ENCODE measurements around the gene TTC24.
A peak's percentile ranks its signal among the peaks of the same experiment; 100 is the strongest.

The TTC24 gene

GRCh38 chr1:156572663-156573018 is 6.9 kb upstream of the TTC24 start:
- H3K36me3 ChIP-seq (ENCODE audit: control insufficient read depth, insufficient read depth, low read length): peaks cover 14% of the 10 kb centered on the region
- peak overlapping the region; percentile 86; the same call in 1 of the 2 replicates for H3K4me3 ChIP-seq (ENCODE audit: low read depth, low read length)
- no peak overlapping the region for H3K27ac ChIP-seq (ENCODE audit: low read depth, low read length)
- H3K4me1 ChIP-seq (ENCODE audit: control insufficient read depth, insufficient read depth, low read length): peaks cover 3% of the 10 kb centered on the region; the same call in 1 of the 2 replicates
- H3K9ac ChIP-seq (ENCODE audit: low read depth, low read length): no peak overlapping the region
- H3K27me3 ChIP-seq (ENCODE audit: control insufficient read depth, insufficient read depth, low read length): no peaks in the 10 kb centered on the region
- no peaks in the 10 kb centered on the region for H3K9me3 ChIP-seq (ENCODE audit: control insufficient read depth, insufficient read depth, low read length)

- Histone ChIP-seq H3K9ac (ENCODE audit: low read depth, low read length) (no peak overlapping the region), H3K27ac (ENCODE audit: low read depth, low read length) (no peak overlapping the region), H3K27me3 (ENCODE audit: control insufficient read depth, insufficient read depth, low read length) (no peaks in the 10 kb centered on the region), H3K36me3 (ENCODE audit: control insufficient read depth, insufficient read depth, low read length) (peaks cover 2% of the 10 kb centered on the region), H3K9me3 (ENCODE audit: control insufficient read depth, insufficient read depth, low read length) (no peaks in the 10 kb centered on the region), H3K4me3 (ENCODE audit: low read depth, low read length) (no peak overlapping the region), H3K4me1 (ENCODE audit: control insufficient read depth, insufficient read depth, low read length) (peaks cover 3% of the 10 kb centered on the region; the same call in 1 of the 2 replicates)
Observed at GRCh38 chr1:156574039-156574633, 5.4 kb upstream of the TTC24 start.

GRCh38 chr1:156577550-156577949 is 2.0 kb upstream of the TTC24 start:
- Histone ChIP-seq H3K27me3 (ENCODE audit: control insufficient read depth, insufficient read depth, low read length) (no peaks in the 10 kb centered on the region), H3K4me1 (ENCODE audit: control insufficient read depth, insufficient read depth, low read length) (no peaks in the 10 kb centered on the region), H3K9ac (ENCODE audit: low read depth, low read length) (no peak overlapping the region), H3K27ac (ENCODE audit: low read depth, low read length) (no peak overlapping the region), H3K4me3 (ENCODE audit: low read depth, low read length) (no peak overlapping the region), H3K36me3 (ENCODE audit: control insufficient read depth, insufficient read depth, low read length) (no peaks in the 10 kb centered on the region), H3K9me3 (ENCODE audit: control insufficient read depth, insufficient read depth, low read length) (no peaks in the 10 kb centered on the region)

DNA sequence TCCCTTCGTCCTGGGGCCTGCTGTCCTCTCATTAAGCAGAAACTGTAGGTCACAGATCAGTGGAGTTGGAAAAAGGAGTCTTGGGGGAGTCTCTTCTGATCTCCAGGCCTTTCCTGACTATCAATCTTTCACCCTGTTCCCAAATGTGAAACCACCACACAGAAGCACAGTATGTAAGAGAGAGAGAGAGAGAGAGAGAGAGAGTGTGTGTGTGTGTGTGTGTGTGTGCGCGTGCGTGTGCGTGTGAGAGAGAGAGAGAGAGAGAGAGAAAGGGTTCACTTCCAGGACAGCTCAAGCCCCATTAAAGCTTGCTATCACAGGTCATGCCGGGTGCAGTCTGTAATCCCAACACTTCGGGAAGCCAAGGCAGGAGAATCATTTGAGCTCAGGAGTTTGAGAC is 1.5 kb upstream of the TTC24 start:
- Histone ChIP-seq H3K36me3 (ENCODE audit: control insufficient read depth, insufficient read depth, low read length) (no peaks in the 10 kb centered on the region), H3K9me3 (ENCODE audit: control insufficient read depth, insufficient read depth, low read length) (no peaks in the 10 kb centered on the region), H3K4me3 (ENCODE audit: low read depth, low read length) (no peak overlapping the region), H3K4me1 (ENCODE audit: control insufficient read depth, insufficient read depth, low read length) (no peaks in the 10 kb centered on the region), H3K9ac (ENCODE audit: low read depth, low read length) (no peak overlapping the region), H3K27ac (ENCODE audit: low read depth, low read length) (no peak overlapping the region), H3K27me3 (ENCODE audit: control insufficient read depth, insufficient read depth, low read length) (no peaks in the 10 kb centered on the region)

GRCh38 chr1:156581661-156582387 is 2.3 kb downstream of the TTC24 start:
- no peak overlapping the region for H3K9ac ChIP-seq (ENCODE audit: low read depth, low read length)
- no peaks in the 10 kb centered on the region for H3K9me3 ChIP-seq (ENCODE audit: control insufficient read depth, insufficient read depth, low read length)
- H3K36me3 ChIP-seq (ENCODE audit: control insufficient read depth, insufficient read depth, low read length): no peaks in the 10 kb centered on the region
- H3K4me1 ChIP-seq (ENCODE audit: control insufficient read depth, insufficient read depth, low read length): peaks cover 10% of the 10 kb centered on the region
- H3K27ac ChIP-seq (ENCODE audit: low read depth, low read length): no peak overlapping the region
- H3K27me3 ChIP-seq (ENCODE audit: control insufficient read depth, insufficient read depth, low read length): no peaks in the 10 kb centered on the region
- H3K4me3 ChIP-seq (ENCODE audit: low read depth, low read length): no peak overlapping the region

GRCh38 chr1:156582388-156583017 is 3.0 kb downstream of the TTC24 start:
- peaks cover 10% of the 10 kb centered on the region for H3K4me1 ChIP-seq (ENCODE audit: control insufficient read depth, insufficient read depth, low read length)
- H3K36me3 ChIP-seq (ENCODE audit: control insufficient read depth, insufficient read depth, low read length): no peaks in the 10 kb centered on the region
- H3K9me3 ChIP-seq (ENCODE audit: control insufficient read depth, insufficient read depth, low read length): no peaks in the 10 kb centered on the region
- no peak overlapping the region for H3K27ac ChIP-seq (ENCODE audit: low read depth, low read length)
- no peak overlapping the region for H3K4me3 ChIP-seq (ENCODE audit: low read depth, low read length)
- no peaks in the 10 kb centered on the region for H3K27me3 ChIP-seq (ENCODE audit: control insufficient read depth, insufficient read depth, low read length)
- no peak overlapping the region for H3K9ac ChIP-seq (ENCODE audit: low read depth, low read length)

DNA sequence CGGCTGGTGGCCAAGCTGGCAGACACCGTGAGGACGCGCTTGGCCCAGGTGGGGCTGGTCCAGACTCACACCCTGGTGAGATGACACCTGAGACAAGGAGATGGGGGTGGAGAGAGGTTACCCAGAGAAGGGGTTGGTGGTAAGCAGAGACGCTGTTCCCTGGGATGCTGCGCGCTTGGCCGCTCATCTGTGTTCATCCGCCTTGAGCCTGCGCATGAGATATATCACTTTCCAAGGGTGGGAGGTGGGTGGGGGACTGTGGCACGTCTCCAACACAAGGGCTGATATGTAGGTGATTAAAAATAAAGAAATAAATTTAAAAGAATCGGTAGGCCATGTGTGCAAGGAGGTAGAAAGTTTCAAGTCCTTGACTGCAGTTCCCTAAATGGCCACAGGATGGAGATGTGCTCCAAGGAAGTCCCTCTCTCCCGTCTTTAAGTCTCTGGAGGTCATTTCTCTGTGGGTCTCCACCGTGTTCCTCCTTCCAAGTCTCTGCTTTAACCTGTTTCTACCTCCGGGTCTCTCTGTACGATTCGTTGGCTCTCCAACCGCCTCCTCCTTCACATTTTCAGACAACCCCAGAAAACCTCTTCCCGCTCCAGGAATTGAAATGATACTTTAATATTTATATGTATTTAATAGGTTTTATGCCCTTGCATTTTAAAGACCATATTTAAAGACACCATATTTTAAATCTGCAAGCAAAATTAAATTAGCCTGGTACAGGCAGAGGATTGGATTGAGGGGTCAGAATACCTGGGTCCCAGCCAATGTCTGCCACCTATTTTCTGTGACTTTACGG is 4.5 kb downstream of the TTC24 start:
- 0 out of 2 replicates have a peak overlapping the region, but pooled peaks have one; percentile 14 for H3K4me3 ChIP-seq (ENCODE audit: low read depth, low read length)
- no peaks in the 10 kb centered on the region for H3K27me3 ChIP-seq (ENCODE audit: control insufficient read depth, insufficient read depth, low read length)
- H3K9ac ChIP-seq (ENCODE audit: low read depth, low read length): no peak overlapping the region
- H3K27ac ChIP-seq (ENCODE audit: low read depth, low read length): no peak overlapping the region
- H3K36me3 ChIP-seq (ENCODE audit: control insufficient read depth, insufficient read depth, low read length): no peaks in the 10 kb centered on the region
- H3K4me1 ChIP-seq (ENCODE audit: control insufficient read depth, insufficient read depth, low read length): peaks cover 10% of the 10 kb centered on the region
- no peaks in the 10 kb centered on the region for H3K9me3 ChIP-seq (ENCODE audit: control insufficient read depth, insufficient read depth, low read length)

GRCh38 chr1:156584813-156585212 is 5.3 kb downstream of the TTC24 start:
- H3K9me3 ChIP-seq (ENCODE audit: control insufficient read depth, insufficient read depth, low read length): no peaks in the 10 kb centered on the region
- no peak overlapping the region for H3K27ac ChIP-seq (ENCODE audit: low read depth, low read length)
- H3K4me3 ChIP-seq (ENCODE audit: low read depth, low read length): 0 out of 2 replicates have a peak overlapping the region, but pooled peaks have one; percentile 14
- no peaks in the 10 kb centered on the region for H3K36me3 ChIP-seq (ENCODE audit: control insufficient read depth, insufficient read depth, low read length)
- H3K4me1 ChIP-seq (ENCODE audit: control insufficient read depth, insufficient read depth, low read length): peaks cover 10% of the 10 kb centered on the region
- no peaks in the 10 kb centered on the region for H3K27me3 ChIP-seq (ENCODE audit: control insufficient read depth, insufficient read depth, low read length)
- H3K9ac ChIP-seq (ENCODE audit: low read depth, low read length): no peak overlapping the region

- H3K4me3 ChIP-seq (ENCODE audit: low read depth, low read length): no peak overlapping the region
- no peak overlapping the region for H3K27ac ChIP-seq (ENCODE audit: low read depth, low read length)
Observed at GRCh38 chr1:156586323-156586722, 6.8 kb downstream of the TTC24 start.

DNA sequence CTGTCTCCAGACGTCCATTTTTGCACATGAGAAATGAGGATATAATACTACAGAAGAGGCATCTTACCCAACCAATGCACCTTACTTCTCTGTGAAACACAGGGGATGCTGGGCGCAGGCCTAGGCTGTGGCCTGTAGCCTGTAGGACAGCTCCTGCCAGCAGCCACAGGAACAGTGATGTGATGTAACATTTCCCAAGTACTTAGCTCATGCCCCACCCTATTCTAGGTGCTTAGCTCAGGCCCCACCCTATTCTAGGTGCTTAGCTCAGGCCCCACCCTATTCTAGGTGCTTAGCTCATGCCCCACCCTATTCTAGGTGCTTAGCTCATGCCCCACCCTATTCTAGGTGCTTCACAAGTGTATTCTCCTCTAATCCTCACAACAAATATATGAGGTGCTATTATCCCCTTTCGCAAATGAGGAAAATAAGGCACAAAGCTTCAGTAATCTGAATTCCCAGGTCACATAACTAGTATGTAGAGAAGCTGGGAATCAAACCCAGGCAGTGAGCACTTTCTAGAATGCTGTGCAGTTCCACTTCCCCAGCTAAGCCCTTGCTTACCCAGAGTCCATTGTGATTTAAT is 7.5 kb downstream of the TTC24 start:
- H3K9me3 ChIP-seq (ENCODE audit: control insufficient read depth, insufficient read depth, low read length): no peaks in the 10 kb centered on the region
- H3K4me1 ChIP-seq (ENCODE audit: control insufficient read depth, insufficient read depth, low read length): peaks cover 17% of the 10 kb centered on the region
- H3K9ac ChIP-seq (ENCODE audit: low read depth, low read length): no peak overlapping the region
- no peak overlapping the region for H3K27ac ChIP-seq (ENCODE audit: low read depth, low read length)
- H3K36me3 ChIP-seq (ENCODE audit: control insufficient read depth, insufficient read depth, low read length): no peaks in the 10 kb centered on the region
- no peak overlapping the region for H3K4me3 ChIP-seq (ENCODE audit: low read depth, low read length)
- no peaks in the 10 kb centered on the region for H3K27me3 ChIP-seq (ENCODE audit: control insufficient read depth, insufficient read depth, low read length)

More at GRCh38 chr1:156586323-156586722, 6.8 kb downstream of the TTC24 start:
- no peaks in the 10 kb centered on the region for H3K9me3 ChIP-seq (ENCODE audit: control insufficient read depth, insufficient read depth, low read length)
- no peak overlapping the region for H3K9ac ChIP-seq (ENCODE audit: low read depth, low read length)
- no peaks in the 10 kb centered on the region for H3K36me3 ChIP-seq (ENCODE audit: control insufficient read depth, insufficient read depth, low read length)
- H3K27me3 ChIP-seq (ENCODE audit: control insufficient read depth, insufficient read depth, low read length): no peaks in the 10 kb centered on the region
- peaks cover 17% of the 10 kb centered on the region for H3K4me1 ChIP-seq (ENCODE audit: control insufficient read depth, insufficient read depth, low read length)
